ENCODE measurements around the gene USF1. TPM values are rescaled to one million over a fixed set of nuclear protein-coding genes. Genes with fewer than 3 reads are reported as not detected.

Gene USF1, protein sequence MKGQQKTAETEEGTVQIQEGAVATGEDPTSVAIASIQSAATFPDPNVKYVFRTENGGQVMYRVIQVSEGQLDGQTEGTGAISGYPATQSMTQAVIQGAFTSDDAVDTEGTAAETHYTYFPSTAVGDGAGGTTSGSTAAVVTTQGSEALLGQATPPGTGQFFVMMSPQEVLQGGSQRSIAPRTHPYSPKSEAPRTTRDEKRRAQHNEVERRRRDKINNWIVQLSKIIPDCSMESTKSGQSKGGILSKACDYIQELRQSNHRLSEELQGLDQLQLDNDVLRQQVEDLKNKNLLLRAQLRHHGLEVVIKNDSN
- total RNA-seq: 58.0 TPM

DNA sequence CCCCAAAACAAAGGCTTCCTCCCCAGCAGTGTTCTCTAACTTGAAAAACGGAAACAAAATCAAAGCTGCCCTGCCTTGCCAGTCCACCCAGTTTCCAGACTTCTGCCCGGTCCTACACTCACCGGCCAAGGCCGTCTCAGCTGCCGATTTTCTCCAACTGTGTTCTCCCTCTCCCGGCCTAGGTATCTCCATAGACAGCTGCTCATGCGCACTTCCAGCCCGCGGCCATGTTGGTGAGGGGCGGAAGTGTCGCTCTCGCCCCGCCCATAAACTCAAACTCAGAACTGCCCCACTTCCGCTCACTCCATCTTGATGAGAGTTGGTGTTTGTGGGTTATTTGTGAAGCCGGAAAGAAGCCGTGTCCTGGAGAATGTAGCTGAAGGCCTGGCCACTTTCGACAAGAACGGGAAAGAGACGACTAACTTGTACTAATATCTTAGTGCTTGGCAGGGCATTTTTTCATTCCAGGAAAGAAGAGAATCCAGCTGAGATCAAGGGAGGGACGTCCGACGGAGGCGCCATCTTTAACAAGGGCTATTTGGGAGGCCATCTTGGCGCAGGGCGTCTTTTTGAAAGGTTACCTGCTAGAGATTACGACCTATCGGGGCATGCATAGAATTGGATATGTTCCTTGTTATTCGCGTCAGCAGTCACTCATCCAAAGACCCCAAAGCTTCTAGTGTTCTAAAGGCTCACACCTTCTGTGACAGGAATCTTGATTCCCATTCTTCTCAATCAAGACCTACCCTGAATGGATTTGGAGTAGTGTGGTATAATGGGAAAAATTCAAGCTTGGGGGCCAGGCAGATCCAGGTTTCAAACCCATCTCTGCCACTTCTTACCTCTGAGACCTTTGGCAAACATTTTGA is at the start of gene USF1:
Gene USF1 (minus strand): TSS at position 242 of the 869 bp plus-strand sequence. CDS start 2,702 bp downstream, outside the sequence.
- ATAC-seq (peak; percentile 98), DNase-seq (ENCODE audit: low spot score) (peak; percentile 95)
- intact Hi-C loops (cut with DNase I): no loop called here

DNA sequence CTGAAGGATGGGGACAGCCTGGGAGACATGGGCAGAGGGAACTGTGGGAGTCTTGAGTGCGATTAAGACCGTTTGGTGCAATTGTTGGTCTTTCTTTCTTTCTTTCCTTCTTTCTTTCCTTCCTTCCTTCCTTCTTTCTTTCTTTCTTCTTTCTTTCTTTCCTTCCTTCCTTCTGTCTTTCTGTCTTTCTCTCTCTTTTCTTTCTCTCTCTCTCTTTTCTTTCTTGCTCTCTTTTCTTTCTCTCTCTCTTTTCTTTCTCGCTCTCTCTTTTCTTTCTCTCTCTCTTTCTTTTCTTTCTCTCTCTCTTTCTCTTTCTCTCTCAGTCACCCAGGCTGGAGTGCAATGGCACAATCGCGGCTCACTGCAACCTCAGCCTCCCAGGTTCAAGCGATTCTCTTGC is 49.5 kb upstream of the USF1 start:
- intact Hi-C loops (cut with DNase I): loop anchor here (10.0 kb wide), 1 partner anchor 100 kb away; no protein-coding TSS in a partner anchor
- no peak for DNase-seq (ENCODE audit: low spot score)
- ATAC-seq: no peak

DNA sequence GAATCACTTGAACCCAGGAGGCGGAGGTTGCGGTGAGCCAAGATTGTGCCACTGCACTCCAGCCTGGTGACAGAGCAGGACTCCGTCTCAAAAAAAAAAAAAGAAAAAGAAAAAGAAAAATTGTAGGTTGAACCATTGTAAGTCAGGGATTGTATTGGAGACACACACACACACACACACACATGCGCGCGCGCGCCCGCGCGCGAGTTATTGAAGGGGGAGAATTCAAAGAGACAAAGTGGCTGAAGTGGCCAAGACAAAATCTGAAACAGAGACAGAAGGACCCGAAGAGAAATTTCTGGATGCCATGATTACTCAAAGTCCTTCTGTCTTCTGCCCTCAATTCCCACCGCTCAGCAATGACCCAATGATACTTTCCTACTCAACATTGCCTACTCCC is 48.7 kb upstream of the USF1 start:
- ATAC-seq: no peak
- intact Hi-C loops (cut with DNase I): loop anchor here (10.0 kb wide), 1 partner anchor 100 kb away; no protein-coding TSS in a partner anchor
- no peak for DNase-seq (ENCODE audit: low spot score)

DNA sequence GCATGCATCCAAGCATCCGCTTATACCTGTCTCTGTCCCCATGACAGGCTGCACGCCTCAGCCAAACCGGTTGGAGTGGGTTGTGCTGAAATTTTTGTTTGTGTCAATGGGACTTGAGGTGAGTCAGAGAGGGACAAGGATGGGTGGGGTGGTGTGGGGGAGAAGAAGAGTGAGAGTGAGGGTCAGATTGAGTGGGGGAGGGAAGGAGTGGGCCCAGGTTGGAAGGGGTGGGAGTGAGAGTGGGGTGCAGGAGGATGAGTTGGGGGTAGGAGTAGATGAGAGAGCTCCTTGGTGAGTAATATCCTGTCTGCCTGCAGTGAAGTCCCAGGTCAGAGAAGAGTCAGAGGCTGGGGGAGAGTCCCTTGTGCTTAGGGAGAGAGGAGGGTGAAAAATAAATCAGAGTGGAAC is 46.8 kb upstream of the USF1 start:
- intact Hi-C loops (cut with DNase I): loop anchor here (10.0 kb wide), 1 partner anchor 98 kb away; no protein-coding TSS in a partner anchor
- DNase-seq (ENCODE audit: low spot score): no peak
- ATAC-seq: no peak

DNA sequence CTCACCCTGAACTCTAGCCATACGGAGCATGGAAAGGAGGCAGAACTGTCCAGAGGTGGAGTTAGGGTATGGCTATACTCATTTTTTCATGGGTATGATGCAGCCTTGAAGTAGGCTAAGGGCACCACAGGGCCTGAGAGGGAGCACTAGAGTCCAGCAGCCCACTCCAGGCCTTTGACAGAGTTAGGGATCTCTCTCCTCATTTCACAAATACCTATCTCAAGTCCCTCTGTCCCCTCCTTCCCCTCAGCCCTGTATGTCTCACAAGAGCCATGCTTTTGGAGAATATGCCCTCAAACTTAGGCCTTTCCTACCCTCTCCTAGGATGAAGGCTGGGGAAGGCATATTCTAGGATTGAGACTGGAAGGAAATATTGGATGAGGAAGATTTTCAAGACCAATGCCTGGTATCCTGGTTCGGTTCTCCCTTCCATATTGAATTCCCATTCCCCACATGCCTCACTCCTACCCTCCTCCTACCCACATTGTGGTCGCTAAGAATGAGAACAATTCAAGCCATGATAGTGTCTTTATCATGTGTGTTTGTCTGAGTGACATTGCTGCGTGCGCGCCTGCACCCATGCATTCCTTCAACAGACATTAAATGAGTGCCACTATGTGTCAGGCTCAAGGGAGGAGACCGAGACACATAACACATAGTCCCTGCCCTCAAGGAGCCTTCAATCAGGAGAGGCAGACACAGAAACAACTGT is 46.2 kb upstream of the USF1 start:
- DNase-seq (ENCODE audit: low spot score) (no peak), ATAC-seq (no peak)
- intact Hi-C loops (cut with DNase I): loop anchor here (10.0 kb wide), 1 partner anchor 97 kb away; no protein-coding TSS in a partner anchor

DNA sequence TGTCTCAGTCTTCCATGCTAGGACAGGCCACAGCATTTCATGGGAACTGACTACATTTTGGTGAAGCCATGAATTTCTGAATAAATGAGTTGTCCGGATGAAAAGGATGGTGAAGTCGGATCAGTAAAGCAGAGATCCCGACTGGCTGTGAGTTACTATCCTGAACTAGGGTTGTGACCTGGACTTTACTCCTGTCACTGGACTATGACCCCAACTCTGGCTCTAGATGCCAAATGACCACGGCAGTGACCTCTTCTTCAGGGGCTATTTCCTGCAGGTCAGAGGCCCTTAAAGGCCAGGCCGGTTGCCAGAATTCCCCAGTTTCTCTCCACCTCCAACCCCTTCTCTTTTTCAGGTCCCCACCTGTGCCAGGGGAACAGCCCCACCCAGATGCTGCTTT is 45.3 kb upstream of the USF1 start:
- DNase-seq (ENCODE audit: low spot score): no peak
- intact Hi-C loops (cut with DNase I): loop anchor here (10.0 kb wide), 1 partner anchor 96 kb away; no protein-coding TSS in a partner anchor
- ATAC-seq: no peak

DNA sequence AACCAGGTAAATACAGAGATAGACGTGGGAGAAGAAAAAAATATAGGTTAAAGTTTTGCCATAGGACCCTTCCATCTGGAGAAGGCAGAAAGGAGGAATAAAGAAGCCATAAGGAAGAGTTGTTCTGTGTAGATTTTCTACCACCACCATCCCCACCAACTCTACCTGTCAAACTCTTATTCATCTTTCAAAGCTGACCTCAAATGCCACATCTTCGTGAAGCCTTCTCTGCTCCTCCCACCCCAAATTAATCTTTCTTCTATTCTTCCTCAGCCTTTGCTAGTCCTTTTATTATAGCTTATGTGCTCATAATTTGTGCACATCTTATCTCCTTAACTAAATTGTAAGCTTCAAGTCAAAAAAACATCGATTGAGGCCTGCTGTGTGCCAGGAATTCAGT is 44.8 kb upstream of the USF1 start:
- DNase-seq (ENCODE audit: low spot score): no peak
- intact Hi-C loops (cut with DNase I): loop anchor here (10.0 kb wide), 1 partner anchor 96 kb away; no protein-coding TSS in a partner anchor
- ATAC-seq: no peak

DNA sequence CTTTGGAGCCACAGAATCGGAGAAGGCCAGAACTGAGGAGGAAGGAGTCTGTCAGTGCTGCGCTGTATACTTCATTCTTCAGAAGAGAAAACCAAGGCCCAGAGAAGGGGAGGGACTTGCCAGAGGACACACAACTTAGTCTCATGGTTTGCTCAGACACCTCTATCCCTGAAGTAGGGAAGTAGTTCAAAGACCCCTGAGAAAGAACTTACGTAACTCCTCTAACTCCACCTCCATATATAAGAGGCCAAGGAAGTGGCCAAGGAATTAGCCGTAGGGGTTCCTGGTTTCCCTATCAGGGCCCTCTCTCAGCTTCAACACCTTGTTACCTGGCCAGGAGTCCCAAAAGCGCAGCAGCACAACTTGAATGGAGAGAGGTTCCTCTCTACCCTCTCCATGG is 44.2 kb upstream of the USF1 start:
- intact Hi-C loops (cut with DNase I): loop anchor here (10.0 kb wide), 1 partner anchor 95 kb away; no protein-coding TSS in a partner anchor
- ATAC-seq (no peak), DNase-seq (ENCODE audit: low spot score) (no peak)

DNA sequence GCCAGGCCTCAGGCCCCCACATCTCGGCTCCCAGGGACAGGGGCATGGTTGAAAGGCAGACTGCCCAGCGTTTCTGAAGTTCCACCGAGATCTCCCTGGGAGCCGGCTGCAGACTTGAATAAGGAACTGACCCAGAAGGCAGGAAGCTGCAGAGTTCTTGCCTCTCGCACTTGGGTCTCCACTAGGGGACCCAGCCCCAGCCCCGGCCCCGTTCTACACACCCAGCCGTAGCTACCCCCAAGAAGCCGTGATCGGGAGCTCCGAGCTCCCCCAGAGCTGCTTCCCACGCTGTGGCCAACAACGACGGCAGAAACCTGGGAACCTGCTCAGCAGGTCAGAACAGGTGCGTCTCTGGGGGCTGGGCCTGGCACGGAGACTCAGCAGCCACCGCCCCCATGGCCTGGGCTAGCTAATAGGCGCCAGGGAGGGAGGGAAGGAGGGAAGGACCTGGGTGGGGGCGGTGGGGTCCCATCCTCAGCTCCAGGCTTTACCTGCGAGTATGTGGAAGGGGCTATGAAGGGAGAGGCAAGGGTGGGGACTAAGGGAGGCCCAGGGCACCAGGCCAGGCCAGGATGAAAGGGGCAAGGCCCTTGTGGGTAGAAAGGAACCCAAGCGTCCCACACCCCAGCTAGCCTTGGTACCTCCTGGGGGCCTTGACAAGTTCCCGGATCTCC is 43.6 kb upstream of the USF1 start, which contains the start of gene NECTIN4:
Gene NECTIN4 (minus strand): TSS at position 308 of the 674 bp plus-strand sequence. CDS start 262 bp downstream, at position 46.
- intact Hi-C loops (cut with DNase I): no loop called here
- peak; percentile 42 for DNase-seq (ENCODE audit: low spot score)
- no peak for ATAC-seq

DNA sequence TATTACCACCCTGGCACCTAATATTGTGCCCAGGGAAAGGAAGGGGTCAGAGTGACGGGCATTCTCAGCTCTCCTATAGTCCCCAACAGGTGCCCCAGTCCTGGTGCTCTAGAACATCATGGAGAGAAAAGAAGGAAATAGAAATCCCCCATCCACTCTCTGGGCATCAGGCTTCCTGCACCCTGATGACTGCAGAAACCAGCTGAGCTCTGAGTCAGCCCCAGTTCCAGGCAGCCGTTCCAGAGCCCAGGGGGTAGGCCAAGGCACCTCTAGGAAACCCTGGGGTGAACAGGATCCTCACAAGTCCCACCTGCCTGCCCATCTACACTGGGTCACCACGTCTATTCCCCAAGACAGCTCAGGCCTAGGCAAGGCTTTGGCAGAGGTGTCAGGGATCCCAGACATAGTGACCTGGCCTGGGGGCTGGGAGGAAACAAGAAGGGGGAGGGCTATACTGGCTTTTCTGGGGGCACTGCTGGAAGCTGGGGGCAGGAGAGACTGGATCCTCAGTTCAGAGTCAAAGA is 42.9 kb upstream of the USF1 start:
- intact Hi-C loops (cut with DNase I): no loop called here
- ATAC-seq: no peak
- no peak for DNase-seq (ENCODE audit: low spot score)

DNA sequence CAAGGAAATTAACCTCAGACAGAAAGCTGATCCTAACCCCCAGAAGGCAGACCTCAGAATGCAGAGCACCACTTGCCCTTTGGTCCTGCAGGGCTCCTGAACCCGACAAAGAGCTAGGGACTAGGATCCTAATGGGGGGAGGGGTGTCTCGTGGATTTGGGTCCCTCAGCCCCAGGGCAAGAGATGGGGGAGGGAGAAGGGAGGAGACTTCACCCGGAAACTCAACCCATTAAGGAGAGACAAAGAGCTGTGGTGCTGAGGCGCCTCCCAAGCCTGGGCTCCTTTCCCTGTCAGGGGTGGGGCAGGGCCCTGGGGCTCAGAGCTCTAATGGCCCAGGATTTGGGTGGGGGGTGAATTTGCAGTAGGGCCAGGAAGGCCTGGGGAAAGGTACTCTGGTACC is 40.7 kb upstream of the USF1 start:
- DNase-seq (ENCODE audit: low spot score) (no peak), ATAC-seq (no peak)
- intact Hi-C loops (cut with DNase I): no loop called here

DNA sequence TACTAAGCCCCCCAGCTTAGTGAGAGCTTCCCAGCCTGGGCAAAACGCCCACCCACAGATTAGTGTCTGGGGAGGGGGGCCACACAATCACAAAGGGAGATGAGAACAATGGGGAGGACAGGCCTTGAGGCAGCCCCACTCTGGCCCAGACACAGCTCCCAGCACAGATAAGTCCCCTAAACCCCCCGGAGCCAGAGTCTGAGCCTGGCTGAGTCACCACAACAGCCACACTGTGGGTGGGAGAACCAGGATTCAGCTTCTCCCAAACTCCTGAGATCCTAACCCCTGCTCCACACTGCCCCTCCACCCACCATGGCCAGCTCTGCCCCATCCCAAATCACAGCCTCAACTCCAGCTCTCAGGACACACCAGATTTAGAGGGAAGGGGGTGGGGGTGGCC is 39.4 kb upstream of the USF1 start:
- no peak for ATAC-seq
- no peak for DNase-seq (ENCODE audit: low spot score)
- intact Hi-C loops (cut with DNase I): no loop called here

DNA sequence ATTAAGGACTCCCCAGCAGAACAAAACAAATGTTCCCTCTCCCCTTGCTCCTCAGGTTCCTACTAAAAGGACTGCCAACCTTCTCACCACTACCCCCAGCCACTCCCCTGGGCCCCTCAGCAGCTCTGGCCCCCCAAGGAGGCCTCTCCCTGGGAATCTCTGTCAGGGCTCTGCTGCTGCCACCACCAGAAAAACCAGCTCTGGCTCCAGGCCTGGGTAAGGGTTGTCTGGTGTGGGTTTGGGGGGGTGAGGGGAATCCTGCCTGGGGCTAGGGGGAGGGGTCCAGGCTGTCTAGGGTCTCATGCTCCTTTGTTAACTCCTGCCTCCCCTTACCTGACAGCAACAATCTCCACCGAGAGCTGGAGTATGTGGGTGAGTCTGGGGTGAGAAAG is 38.8 kb upstream of the USF1 start:
- ATAC-seq (no peak), DNase-seq (ENCODE audit: low spot score) (no peak)
- intact Hi-C loops (cut with DNase I): no loop called here

DNA sequence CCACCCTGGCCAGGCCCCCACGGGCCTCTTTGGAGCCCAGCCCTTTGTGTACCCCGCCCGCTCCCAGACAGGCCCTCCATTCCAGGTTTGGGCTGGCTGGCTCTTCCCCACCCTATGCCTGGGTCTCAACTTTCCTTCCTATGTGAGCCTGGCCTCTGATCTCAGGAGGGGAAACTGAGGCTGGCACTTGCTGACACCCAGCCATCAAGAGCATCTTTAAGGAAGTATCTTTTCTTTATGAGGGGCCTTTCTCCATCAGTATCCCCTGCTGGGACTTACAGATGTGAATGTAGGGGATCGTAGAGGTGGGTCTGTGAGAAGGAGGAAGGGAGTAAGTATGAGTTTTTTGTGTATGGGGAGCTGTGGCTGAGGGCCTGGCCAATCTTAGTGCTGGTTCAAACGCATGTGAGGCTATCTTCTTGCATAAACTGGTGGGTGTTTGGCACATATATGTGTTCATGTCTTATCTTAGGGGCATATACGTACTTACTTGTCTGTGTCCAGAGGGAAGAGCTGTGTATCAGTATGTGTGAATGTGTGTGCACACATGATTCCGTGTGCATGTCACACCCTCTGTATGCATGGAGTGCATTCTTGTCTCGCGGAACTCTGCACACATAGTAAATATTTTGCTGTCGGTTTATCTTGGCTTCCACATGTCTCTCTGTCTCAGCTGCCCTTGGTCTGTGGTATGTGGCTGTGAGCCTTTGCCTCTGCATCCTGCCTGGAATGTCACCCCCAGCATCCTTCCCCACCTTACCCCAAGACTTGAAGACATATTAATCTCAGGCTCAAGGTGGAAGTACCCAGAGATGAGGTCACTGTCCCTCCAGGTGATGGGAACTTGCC is 38.2 kb upstream of the USF1 start:
- intact Hi-C loops (cut with DNase I): no loop called here
- no peak for DNase-seq (ENCODE audit: low spot score)
- no peak for ATAC-seq

DNA sequence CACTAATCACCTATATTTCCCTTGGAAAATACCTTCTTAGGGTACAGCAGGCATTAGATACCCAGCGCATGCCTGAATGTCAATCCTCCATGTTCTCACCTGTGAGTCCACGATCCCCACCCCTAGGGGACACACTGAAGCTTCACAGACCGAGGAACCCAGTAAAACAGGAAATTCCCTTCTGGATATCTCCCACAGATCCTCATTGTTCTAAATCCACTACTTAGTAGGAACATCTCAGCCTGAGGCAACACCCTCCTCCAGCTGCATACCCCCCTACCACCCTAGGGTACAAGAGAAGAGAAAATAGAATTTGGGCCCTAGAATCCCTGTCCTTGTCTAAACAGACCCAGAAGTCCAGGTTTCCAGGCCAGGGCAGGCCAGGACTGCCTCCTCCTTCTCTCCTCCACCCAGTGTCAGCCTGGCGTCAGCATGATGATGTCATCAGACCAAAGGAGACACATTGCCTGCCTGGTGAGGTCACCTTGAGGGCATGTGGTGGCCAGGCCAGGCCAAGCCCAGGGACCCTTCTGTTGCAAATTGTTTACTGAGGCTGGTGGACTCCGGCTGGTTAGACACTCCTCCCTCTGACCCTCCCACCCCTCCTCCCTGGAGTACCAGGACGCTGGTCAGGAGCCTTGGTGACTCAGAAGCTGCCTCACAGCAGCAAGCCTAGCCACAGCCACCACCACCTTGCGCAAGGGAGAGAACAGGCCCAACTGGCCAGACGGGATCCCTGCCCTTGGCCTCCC is 37.4 kb upstream of the USF1 start:
- intact Hi-C loops (cut with DNase I): no loop called here
- ATAC-seq: peak; percentile 87
- no peak for DNase-seq (ENCODE audit: low spot score)

DNA sequence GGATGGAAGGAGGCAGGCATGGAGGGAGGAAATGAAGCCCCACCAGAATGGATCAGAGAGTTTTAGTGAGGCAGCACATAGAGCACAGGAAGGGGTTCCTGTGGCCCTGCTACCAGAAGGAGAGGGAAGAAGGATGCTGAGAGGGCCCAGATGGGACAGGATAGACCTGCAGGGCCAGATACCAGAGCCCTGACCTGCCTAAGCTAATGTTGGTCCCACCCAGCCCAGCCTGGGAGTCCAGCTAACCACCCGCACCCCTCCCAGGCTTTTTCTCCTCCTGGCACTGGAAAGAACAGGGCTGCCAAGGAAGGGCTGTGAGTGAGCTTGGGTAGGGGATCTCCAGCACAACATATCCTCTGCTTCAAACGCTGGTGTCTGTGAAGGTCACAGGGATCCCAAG is 36.7 kb upstream of the USF1 start:
- intact Hi-C loops (cut with DNase I): no loop called here
- DNase-seq (ENCODE audit: low spot score): no peak
- no peak for ATAC-seq

DNA sequence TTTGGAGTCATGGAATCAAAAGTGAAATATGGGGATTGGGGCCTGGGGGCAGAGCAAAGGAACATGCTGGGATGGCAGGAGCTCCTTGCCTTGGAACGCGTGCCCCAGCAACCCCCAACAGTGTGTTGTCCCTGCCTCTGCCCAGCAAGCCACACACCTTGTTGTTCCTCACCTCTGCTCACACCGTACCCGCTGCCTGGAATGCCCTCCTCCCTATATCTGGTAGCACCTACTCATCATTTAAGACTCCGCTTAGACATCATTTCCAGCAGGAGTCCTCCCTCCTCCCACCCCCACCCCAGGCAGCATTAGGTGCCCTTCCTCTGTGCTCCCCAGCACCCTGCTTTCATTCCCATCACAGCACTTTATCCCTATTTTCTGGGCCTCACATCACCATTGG is 35.7 kb upstream of the USF1 start:
- intact Hi-C loops (cut with DNase I): no loop called here
- DNase-seq (ENCODE audit: low spot score) (no peak), ATAC-seq (no peak)

Data from sciatic nerve (tissue), 2 donors.